Measurements from ENCODE around the gene AP2A2. TPM values are rescaled to one million over a fixed set of nuclear protein-coding genes. Genes with fewer than 3 reads are reported as not detected.

AP2A2 gene
- total RNA-seq, 1 experiment from 2014 or later = 47.1 TPM

- H3K4me1 Mint-ChIP-seq = no peaks in the 10 kb centered on the region
- ChIA-PET POLR2A (no interaction called here), CTCF (no interaction called here)
- H3K36me3 Mint-ChIP-seq = no peaks in the 10 kb centered on the region
- DNase-seq (ENCODE audit: low spot score) (no peak), ATAC-seq (no peak)
- TF ChIP-seq ZNF121 (CRISPR knock-in tag; IDR thresholded peaks at IDR 0.05) (no peak), PREB (CRISPR knock-in tag; IDR thresholded peaks at IDR 0.05; ENCODE audit: borderline replicate concordance) (no peak), NR2C2 (CRISPR knock-in tag; IDR thresholded peaks at IDR 0.05) (no peak), IRF2 (CRISPR knock-in tag; IDR thresholded peaks at IDR 0.05; ENCODE audit: borderline replicate concordance, low read depth) (no peak), SP1 (CRISPR knock-in tag; conservative IDR thresholded peaks at IDR 0.05) (no peak), ZNF423 (CRISPR knock-in tag; IDR thresholded peaks at IDR 0.05) (no peak), MAX (CRISPR knock-in tag; IDR thresholded peaks at IDR 0.05) (no peak), USF2 (CRISPR knock-in tag; IDR thresholded peaks at IDR 0.05) (no peak), ATF1 (CRISPR knock-in tag; IDR thresholded peaks at IDR 0.05) (no peak), ZNF232 (CRISPR knock-in tag; IDR thresholded peaks at IDR 0.05) (no peak), MXD4 (CRISPR knock-in tag; IDR thresholded peaks at IDR 0.05; ENCODE audit: borderline replicate concordance) (no peak), RORB (CRISPR knock-in tag; IDR thresholded peaks at IDR 0.05) (no peak), ZNF138 (CRISPR knock-in tag; conservative IDR thresholded peaks at IDR 0.05) (no peak), CDX4 (CRISPR knock-in tag; IDR thresholded peaks at IDR 0.05; ENCODE audit: borderline replicate concordance) (no peak), NR3C1 (CRISPR knock-in tag; conservative IDR thresholded peaks at IDR 0.05; ENCODE audit: low read depth) (no peak), ZNF512 (CRISPR knock-in tag; IDR thresholded peaks at IDR 0.05; ENCODE audit: borderline replicate concordance) (no peak), ZNF532 (CRISPR knock-in tag; IDR thresholded peaks at IDR 0.05; ENCODE audit: borderline replicate concordance) (no peak)
- no peak overlapping the region for H3K4me3 Mint-ChIP-seq
- H3K9me3 Mint-ChIP-seq = no peaks in the 10 kb centered on the region
- H3K27me3 Mint-ChIP-seq (ENCODE audit: low read depth) = no peaks in the 10 kb centered on the region
- H3K27ac Mint-ChIP-seq = no peak overlapping the region
Measured at GRCh38 chr11:1023811-1024596, 98.3 kb downstream of the AP2A2 start.

Data from WTC11 (cell line).